Endothelial cell of umbilical vein (primary cell): Measurements from ENCODE around the gene FAM3B.

Experiments
- CTCF ChIP-seq, 2 donors: IDR thresholded peaks; 1 replicate in 1 of 2; 2 replicates in 1 of 2; pipeline ENCODE4 v1.5.1; 2011; ENCODE audit warnings: low read length in 2 of 2, mild to moderate bottlenecking in 2 of 2, moderate library complexity in 2 of 2, control low read depth in 1 of 2, inconsistent platforms in 1 of 2, low read depth in 1 of 2; ENCODE audit not compliant: insufficient read depth in 1 of 2; ENCODE audit errors: extremely low read depth in 1 of 2
- EZH2 ChIP-seq: IDR thresholded peaks from 2 replicates; pipeline ENCODE4 v1.6.1; 2012; ENCODE audit warnings: borderline replicate concordance, low read depth, mild to moderate bottlenecking, moderate library complexity, low read length, inconsistent platforms; ENCODE audit not compliant: severe bottlenecking
- FOS ChIP-seq: IDR thresholded peaks from 2 replicates; pipeline ENCODE4 v1.6.1; 2011; ENCODE audit warnings: mild to moderate bottlenecking, low read length, moderate library complexity, borderline replicate concordance; ENCODE audit not compliant: insufficient read depth
- GATA2 ChIP-seq: IDR thresholded peaks from 2 replicates; pipeline ENCODE4 v1.7.0; 2011; ENCODE audit warnings: low read depth, mild to moderate bottlenecking, moderate library complexity, mixed read lengths, low read length; ENCODE audit not compliant: insufficient read length, insufficient read depth
- JUN ChIP-seq: IDR thresholded peaks from 2 replicates; pipeline ENCODE4 v1.6.1; 2011; ENCODE audit warnings: borderline replicate concordance, low read depth; ENCODE audit not compliant: insufficient read length, insufficient read depth
- MAX ChIP-seq: IDR thresholded peaks from 2 replicates; pipeline ENCODE4 v1.6.1; 2011; ENCODE audit not compliant: insufficient read depth, insufficient read length
- MYC ChIP-seq: IDR thresholded peaks from one replicate; pipeline ENCODE4 v1.6.1; 2011; ENCODE audit warnings: mild to moderate bottlenecking, low read depth, low read length
- POLR2A ChIP-seq: IDR thresholded peaks from 2 replicates; pipeline ENCODE4 v1.6.1; 2012; ENCODE audit warnings: low read depth, mild to moderate bottlenecking, control low read depth, low read length
- POLR2AphosphoS5 ChIP-seq: IDR thresholded peaks from 2 replicates; pipeline ENCODE4 v1.6.1; 2012; ENCODE audit warnings: low read depth, mild to moderate bottlenecking, control low read depth, low read length, moderate library complexity; ENCODE audit not compliant: insufficient read depth

GRCh38 chr21:41365377-41366107 is 48.9 kb downstream of the FAM3B start:
- no peak for TF ChIP-seq CTCF (IDR thresholded peaks at IDR 0.05; ENCODE audit: extremely low read depth in 1 of 2, insufficient read depth in 1 of 2, low read depth in 1 of 2, low read length in 2 of 2)
- TF ChIP-seq MAX, result no peak
- no peak for TF ChIP-seq EZH2
- no peak for TF ChIP-seq POLR2A
- no peak for TF ChIP-seq POLR2AphosphoS5
- no peak for TF ChIP-seq GATA2
- TF ChIP-seq FOS, result no peak
- TF ChIP-seq JUN, result no peak
- no peak for TF ChIP-seq MYC
